K562 (cell line): Measurements from ENCODE around the gene EML6. TPM values are rescaled to one million over a fixed set of nuclear protein-coding genes. Genes with fewer than 3 reads are reported as not detected.

Source experiments
- ETV1 ChIP-seq: fragments of 450-650 bp; conservative IDR thresholded peaks from 2 replicates; pipeline ENCODE4 v1.6.1; 2016; ENCODE audit warnings: missing genetic modification characterization, control low read depth, low read depth, missing compliant biosample characterization
- GATAD2A ChIP-seq: fragments of 450-650 bp; IDR thresholded peaks from 2 replicates; pipeline ENCODE4 v1.6.1; 2017
- GTF2E2 ChIP-seq: fragments of 200-800 bp; sonication (Bioruptor generic); IDR thresholded peaks from 2 replicates; pipeline ENCODE4 v1.6.1; 2016; ENCODE audit warnings: missing genetic modification characterization, missing compliant biosample characterization
- HDAC3 ChIP-seq: fragments of 450-650 bp; IDR thresholded peaks from 2 replicates; pipeline ENCODE4 v1.6.1; 2018; ENCODE audit warnings: borderline replicate concordance, mild to moderate bottlenecking, moderate library complexity; ENCODE audit not compliant: partially characterized antibody
- MCM3 ChIP-seq: fragments of 450-650 bp; IDR thresholded peaks from 2 replicates; pipeline ENCODE4 v1.6.1; 2016
- NR4A1 ChIP-seq, 2 experiments: fragments of 250-450 bp in 1 of 2; fragments of 450-650 bp in 1 of 2; sonication (Bioruptor Pico) in 1 of 2; IDR thresholded peaks; 2 replicates each; pipeline versions ENCODE4 v1.4.0 to v1.6.1; 2016 to 2020; ENCODE audit warnings: mild to moderate bottlenecking in 2 of 2, missing compliant biosample characterization in 1 of 2, missing genetic modification characterization in 1 of 2, moderate library complexity in 1 of 2
- SUPT5H ChIP-seq: fragments of 450-650 bp; IDR thresholded peaks from 2 replicates; pipeline ENCODE4 v1.6.1; 2016
- TCF7 ChIP-seq: sonication (generic); IDR thresholded peaks from 2 replicates; pipeline ENCODE4 v1.6.1; 2016; ENCODE audit warnings: antibody characterized with exemption, borderline replicate concordance
- ZKSCAN3 ChIP-seq: fragments of 250-450 bp; sonication (Bioruptor Pico); IDR thresholded peaks from 2 replicates; pipeline ENCODE4 v1.4.0; 2020
- ZNF766 ChIP-seq: fragments of 200-800 bp; sonication (Bioruptor generic); conservative IDR thresholded peaks from 2 replicates; pipeline ENCODE4 v1.6.1; 2016; ENCODE audit warnings: missing genetic modification characterization, missing compliant biosample characterization
- polyA plus RNA-seq, 8 experiments: library from polyadenylated mRNA; depleted of rRNA in 4 of 8; stranded (reverse) in 5 of 8; unstranded in 3 of 8; fragments of >200 nt; fragmentation: Nextera tagmentation in 2 of 8; fragmentation: Illumina TruSeq in 1 of 8; extraction: Ambion mirVana in 2 of 8; extraction: Trizol in 1 of 8; gene quantifications; 2 replicates each; pipeline versions ENCODE4 v1.2.1 to v1.2.3, GENCODE V29; 2011 to 2014; ENCODE audit warnings: inconsistent platforms in 1 of 8, missing spikeins in 1 of 8
- total RNA-seq, 7 experiments: library from RNA; depleted of rRNA in 6 of 7; stranded (reverse); fragments of >200 nt in 6 of 7; fragmentation: Illumina TruSeq in 2 of 7; extraction: Trizol in 2 of 7; gene quantifications; 2 replicates each; pipeline versions ENCODE4 v1.2.1 to v1.2.3, GENCODE V29; 2011 to 2021; ENCODE audit warnings: low replicate concordance in 1 of 7
- TF ChIP-seq, protein P1 (sequence below): sonication (generic); formaldehyde crosslinking; IDR thresholded peaks from 2 replicates; pipeline ENCODE4 v1.5.0; 2020; ENCODE audit warnings: missing genetic modification reagents
- TF ChIP-seq, protein P2 (sequence below): IDR thresholded peaks from 2 replicates; pipeline ENCODE4 v1.6.1; 2016; ENCODE audit warnings: missing genetic modification characterization, missing compliant biosample characterization
- TF ChIP-seq, protein P3 (sequence below): sonication (generic); formaldehyde crosslinking; IDR thresholded peaks from 2 replicates; pipeline ENCODE4 v1.8.0; 2022; ENCODE audit warnings: missing genetic modification reagents, mild to moderate bottlenecking, moderate library complexity, borderline replicate concordance
- TF ChIP-seq, protein P4 (sequence below): fragments of 200-800 bp; sonication (Bioruptor generic); IDR thresholded peaks from 2 replicates; pipeline ENCODE4 v1.6.1; 2017; ENCODE audit warnings: missing genetic modification characterization, missing compliant biosample characterization
- TF ChIP-seq, protein P5 (sequence below): sonication (generic); formaldehyde crosslinking; IDR thresholded peaks from 2 replicates; pipeline ENCODE4 v1.8.1; 2023; ENCODE audit warnings: mild to moderate bottlenecking, missing genetic modification reagents, moderate library complexity

The EML6 gene
- total and polyA plus RNA-seq, 9 of the 15 experiments (the other 6 are each of a cell fraction or from before 2014, with no cell fraction given), result 0.07 to 0.56 (median 0.25) TPM

DNA sequence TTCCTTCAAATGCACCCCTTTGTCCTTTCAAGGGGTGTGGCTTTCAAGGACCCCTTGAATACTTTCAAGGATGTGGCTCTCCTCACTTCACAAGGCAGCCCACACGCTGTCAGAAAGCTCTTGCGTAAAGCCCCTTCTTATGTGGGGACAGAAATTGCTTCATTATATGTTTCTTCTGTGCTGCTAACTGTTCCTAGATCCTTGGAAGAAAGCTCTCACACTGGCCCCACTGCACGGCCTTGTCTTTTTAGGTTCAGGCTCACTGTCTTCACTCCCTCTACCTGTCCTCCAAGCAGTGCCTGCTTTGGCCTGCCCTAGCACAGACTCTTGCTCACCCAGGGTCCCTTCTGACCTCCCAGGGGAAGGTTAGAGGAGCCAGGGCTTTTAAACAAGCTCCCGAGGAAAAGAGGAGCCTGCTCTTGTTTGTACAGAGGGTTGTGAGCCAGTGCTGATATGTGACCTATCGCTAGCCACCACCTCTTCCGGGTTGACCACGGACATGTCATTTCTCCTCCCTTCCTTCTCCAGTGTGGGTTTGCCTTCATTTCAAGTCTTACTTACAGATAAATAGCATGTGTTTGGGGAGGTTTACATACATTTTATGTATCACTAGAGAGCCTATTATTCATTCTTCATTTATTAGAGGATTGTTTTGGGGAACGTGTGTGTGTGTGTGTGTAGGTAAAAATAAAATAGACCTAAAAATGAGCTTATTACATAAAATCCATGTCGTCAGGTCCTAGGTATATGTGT, 232.1 kb downstream of the EML6 start (continued):
- no peak for TF ChIP-seq NR4A1 (CRISPR knock-in tag; IDR thresholded peaks at IDR 0.05)
- peak; percentile 83 for TF ChIP-seq NR4A1 (tag; IDR thresholded peaks at IDR 0.05)
- TF ChIP-seq GATAD2A, result peak; percentile 82
- TF ChIP-seq ZKSCAN3, result no peak
- TF ChIP-seq, protein P1, sequence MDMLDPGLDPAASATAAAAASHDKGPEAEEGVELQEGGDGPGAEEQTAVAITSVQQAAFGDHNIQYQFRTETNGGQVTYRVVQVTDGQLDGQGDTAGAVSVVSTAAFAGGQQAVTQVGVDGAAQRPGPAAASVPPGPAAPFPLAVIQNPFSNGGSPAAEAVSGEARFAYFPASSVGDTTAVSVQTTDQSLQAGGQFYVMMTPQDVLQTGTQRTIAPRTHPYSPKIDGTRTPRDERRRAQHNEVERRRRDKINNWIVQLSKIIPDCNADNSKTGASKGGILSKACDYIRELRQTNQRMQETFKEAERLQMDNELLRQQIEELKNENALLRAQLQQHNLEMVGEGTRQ (CRISPR knock-in tag), result no peak
- peak; percentile 79 for TF ChIP-seq ZNF766
- peak; percentile 64 for TF ChIP-seq SUPT5H
- TF ChIP-seq, protein P2, sequence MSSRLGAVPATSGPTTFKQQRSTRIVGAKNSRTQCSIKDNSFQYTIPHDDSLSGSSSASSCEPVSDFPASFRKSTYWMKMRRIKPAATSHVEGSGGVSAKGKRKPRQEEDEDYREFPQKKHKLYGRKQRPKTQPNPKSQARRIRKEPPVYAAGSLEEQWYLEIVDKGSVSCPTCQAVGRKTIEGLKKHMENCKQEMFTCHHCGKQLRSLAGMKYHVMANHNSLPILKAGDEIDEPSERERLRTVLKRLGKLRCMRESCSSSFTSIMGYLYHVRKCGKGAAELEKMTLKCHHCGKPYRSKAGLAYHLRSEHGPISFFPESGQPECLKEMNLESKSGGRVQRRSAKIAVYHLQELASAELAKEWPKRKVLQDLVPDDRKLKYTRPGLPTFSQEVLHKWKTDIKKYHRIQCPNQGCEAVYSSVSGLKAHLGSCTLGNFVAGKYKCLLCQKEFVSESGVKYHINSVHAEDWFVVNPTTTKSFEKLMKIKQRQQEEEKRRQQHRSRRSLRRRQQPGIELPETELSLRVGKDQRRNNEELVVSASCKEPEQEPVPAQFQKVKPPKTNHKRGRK (tag), result no peak
- TF ChIP-seq HDAC3, result peak; percentile 34
- TF ChIP-seq GTF2E2 (tag), result peak; percentile 70; the same call in 1 of the 2 replicates
- TF ChIP-seq, protein P3, sequence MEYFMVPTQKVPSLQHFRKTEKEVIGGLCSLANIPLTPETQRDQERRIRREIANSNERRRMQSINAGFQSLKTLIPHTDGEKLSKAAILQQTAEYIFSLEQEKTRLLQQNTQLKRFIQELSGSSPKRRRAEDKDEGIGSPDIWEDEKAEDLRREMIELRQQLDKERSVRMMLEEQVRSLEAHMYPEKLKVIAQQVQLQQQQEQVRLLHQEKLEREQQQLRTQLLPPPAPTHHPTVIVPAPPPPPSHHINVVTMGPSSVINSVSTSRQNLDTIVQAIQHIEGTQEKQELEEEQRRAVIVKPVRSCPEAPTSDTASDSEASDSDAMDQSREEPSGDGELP (CRISPR knock-in tag), result peak; percentile 30; the same call in 1 of the 2 replicates
- TF ChIP-seq, protein P4, sequence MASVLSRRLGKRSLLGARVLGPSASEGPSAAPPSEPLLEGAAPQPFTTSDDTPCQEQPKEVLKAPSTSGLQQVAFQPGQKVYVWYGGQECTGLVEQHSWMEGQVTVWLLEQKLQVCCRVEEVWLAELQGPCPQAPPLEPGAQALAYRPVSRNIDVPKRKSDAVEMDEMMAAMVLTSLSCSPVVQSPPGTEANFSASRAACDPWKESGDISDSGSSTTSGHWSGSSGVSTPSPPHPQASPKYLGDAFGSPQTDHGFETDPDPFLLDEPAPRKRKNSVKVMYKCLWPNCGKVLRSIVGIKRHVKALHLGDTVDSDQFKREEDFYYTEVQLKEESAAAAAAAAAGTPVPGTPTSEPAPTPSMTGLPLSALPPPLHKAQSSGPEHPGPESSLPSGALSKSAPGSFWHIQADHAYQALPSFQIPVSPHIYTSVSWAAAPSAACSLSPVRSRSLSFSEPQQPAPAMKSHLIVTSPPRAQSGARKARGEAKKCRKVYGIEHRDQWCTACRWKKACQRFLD, result peak; percentile 81; the same call in 1 of the 2 replicates
- TF ChIP-seq, protein P5, sequence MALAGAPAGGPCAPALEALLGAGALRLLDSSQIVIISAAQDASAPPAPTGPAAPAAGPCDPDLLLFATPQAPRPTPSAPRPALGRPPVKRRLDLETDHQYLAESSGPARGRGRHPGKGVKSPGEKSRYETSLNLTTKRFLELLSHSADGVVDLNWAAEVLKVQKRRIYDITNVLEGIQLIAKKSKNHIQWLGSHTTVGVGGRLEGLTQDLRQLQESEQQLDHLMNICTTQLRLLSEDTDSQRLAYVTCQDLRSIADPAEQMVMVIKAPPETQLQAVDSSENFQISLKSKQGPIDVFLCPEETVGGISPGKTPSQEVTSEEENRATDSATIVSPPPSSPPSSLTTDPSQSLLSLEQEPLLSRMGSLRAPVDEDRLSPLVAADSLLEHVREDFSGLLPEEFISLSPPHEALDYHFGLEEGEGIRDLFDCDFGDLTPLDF (CRISPR knock-in tag), result no peak
- TF ChIP-seq TCF7, result no peak
- TF ChIP-seq MCM3, result no peak
- peak; percentile 74 for TF ChIP-seq ETV1 (tag)
